WTC11 (cell line): ENCODE data around the gene DPEP2. TPM values are rescaled to one million over a fixed set of nuclear protein-coding genes. Genes with fewer than 3 reads are reported as not detected.

Source experiments
- CDX4 ChIP-seq: fragments of 250-450 bp; sonication (Bioruptor Pico); IDR thresholded peaks from 2 replicates; pipeline ENCODE4 v1.9.0; 2021; ENCODE audit warnings: moderate library complexity, mild to moderate bottlenecking, inconsistent platforms, borderline replicate concordance
- ETV6 ChIP-seq: sonication (generic); formaldehyde crosslinking; IDR thresholded peaks from 2 replicates; pipeline ENCODE4 v1.8.1; 2022; ENCODE audit warnings: mild to moderate bottlenecking, missing genetic modification reagents
- FOXP4 ChIP-seq: sonication (generic); formaldehyde crosslinking; IDR thresholded peaks from 2 replicates; pipeline ENCODE4 v1.8.0; 2022; ENCODE audit warnings: mild to moderate bottlenecking, missing genetic modification reagents
- GTF2I ChIP-seq: fragments of 250-450 bp; sonication (Bioruptor Pico); conservative IDR thresholded peaks from 2 replicates; pipeline ENCODE4 v1.4.0; 2021; ENCODE audit warnings: mild to moderate bottlenecking
- HMGXB4 ChIP-seq: sonication (generic); formaldehyde crosslinking; IDR thresholded peaks from 2 replicates; pipeline ENCODE4 v1.8.1; 2023; ENCODE audit warnings: mild to moderate bottlenecking, moderate library complexity, missing genetic modification reagents
- JAZF1 ChIP-seq: fragments of 250-450 bp; sonication (Bioruptor Pico); IDR thresholded peaks from 2 replicates; pipeline ENCODE4 v1.9.0; 2021; ENCODE audit warnings: moderate library complexity, mild to moderate bottlenecking, inconsistent platforms
- MAX ChIP-seq: sonication (generic); formaldehyde crosslinking; IDR thresholded peaks from 2 replicates; pipeline ENCODE4 v1.8.0; 2022; ENCODE audit warnings: mild to moderate bottlenecking, missing genetic modification reagents
- NR1H2 ChIP-seq: sonication (generic); formaldehyde crosslinking; IDR thresholded peaks from 2 replicates; pipeline ENCODE4 v1.9.0; 2021; ENCODE audit warnings: mild to moderate bottlenecking, moderate library complexity, missing genetic modification reagents
- PRDM15 ChIP-seq: sonication (generic); formaldehyde crosslinking; IDR thresholded peaks from 2 replicates; pipeline ENCODE4 v1.8.0; 2022; ENCODE audit warnings: missing genetic modification reagents
- PREB ChIP-seq: sonication (generic); formaldehyde crosslinking; IDR thresholded peaks from 2 replicates; pipeline ENCODE4 v1.8.1; 2022; ENCODE audit warnings: mild to moderate bottlenecking, missing genetic modification reagents, moderate library complexity, borderline replicate concordance
- PRRX2 ChIP-seq: fragments of 250-450 bp; sonication (Bioruptor Pico); IDR thresholded peaks from 2 replicates; pipeline ENCODE4 v1.8.0; 2021; ENCODE audit warnings: mild to moderate bottlenecking
- SP1 ChIP-seq: sonication (generic); formaldehyde crosslinking; conservative IDR thresholded peaks from 2 replicates; pipeline ENCODE4 v1.8.1; 2022; ENCODE audit warnings: missing genetic modification reagents
- USF1 ChIP-seq: sonication (generic); formaldehyde crosslinking; IDR thresholded peaks from 2 replicates; pipeline ENCODE4 v1.8.0; 2022; ENCODE audit warnings: mild to moderate bottlenecking, missing genetic modification reagents
- ZNF425 ChIP-seq: fragments of 250-450 bp; sonication (Bioruptor Pico); conservative IDR thresholded peaks from 2 replicates; pipeline ENCODE4 v1.9.0; 2021; ENCODE audit warnings: mild to moderate bottlenecking
- ZNF671 ChIP-seq: fragments of 250-450 bp; sonication (Bioruptor Pico); IDR thresholded peaks from 2 replicates; pipeline ENCODE4 v1.8.0; 2021; ENCODE audit warnings: mild to moderate bottlenecking
- total RNA-seq: library from RNA; stranded (reverse); gene quantifications from 3 replicates; pipeline ENCODE4 v1.2.3, GENCODE V29; 2021

The DPEP2 gene
- total RNA-seq, 1 experiment from 2014 or later: 0.13 TPM

- TF ChIP-seq HMGXB4 (CRISPR knock-in tag): peak; percentile 88; the same call in 1 of the 2 replicates
- no peak for TF ChIP-seq GTF2I (CRISPR knock-in tag)
- TF ChIP-seq ZNF425 (CRISPR knock-in tag): no peak
- no peak for TF ChIP-seq MAX (CRISPR knock-in tag)
- no peak for TF ChIP-seq FOXP4 (CRISPR knock-in tag)
- TF ChIP-seq JAZF1 (CRISPR knock-in tag): no peak
- no peak for TF ChIP-seq PREB (CRISPR knock-in tag)
- no peak for TF ChIP-seq CDX4 (CRISPR knock-in tag)
- TF ChIP-seq ETV6 (CRISPR knock-in tag): no peak
- TF ChIP-seq NR1H2 (CRISPR knock-in tag): no peak
- no peak for TF ChIP-seq PRDM15 (CRISPR knock-in tag)
- TF ChIP-seq ZNF671 (CRISPR knock-in tag): no peak
- TF ChIP-seq PRRX2 (CRISPR knock-in tag): no peak
- TF ChIP-seq SP1: peak; percentile 54; the same call in 1 of the 2 replicates
- no peak for TF ChIP-seq USF1
These were observed 19.2 kb downstream of the DPEP2 start, which contains the start of gene DPEP3 (continued) for GRCh38 chr16:67979955-67980678.
